HepG2 (cell line): Measurements from ENCODE around the gene PHF23. TPM values are rescaled to one million over a fixed set of nuclear protein-coding genes. Genes with fewer than 3 reads are reported as not detected.

Experiments used
- HNRNPK ChIP-seq: fragments of 200-400 bp; formaldehyde crosslinking; IDR thresholded peaks from 2 replicates; pipeline ENCODE4 v1.6.1; 2018; ENCODE audit warnings: low read length, low read depth, moderate library complexity, mild to moderate bottlenecking; ENCODE audit not compliant: poor library complexity, severe bottlenecking
- MIXL1 ChIP-seq: IDR thresholded peaks from 2 replicates; pipeline ENCODE4 v1.6.1; 2016
- NCOR1 ChIP-seq: fragments of 200-600 bp; sonication (generic); IDR thresholded peaks from 2 replicates; pipeline ENCODE4 v1.7.0; 2017; ENCODE audit warnings: antibody characterized with exemption, low read length, borderline replicate concordance
- PCBP1 ChIP-seq: fragments of 200-400 bp; formaldehyde crosslinking; IDR thresholded peaks from 2 replicates; pipeline ENCODE4 v1.6.1; 2017; ENCODE audit warnings: mild to moderate bottlenecking, low read depth, low read length, borderline replicate concordance
- THAP7 ChIP-seq: sonication (generic); formaldehyde crosslinking; IDR thresholded peaks from 2 replicates; pipeline ENCODE4 v1.8.1; 2023; ENCODE audit warnings: mild to moderate bottlenecking, missing genetic modification reagents
- TOPORS ChIP-seq: sonication (generic); formaldehyde crosslinking; IDR thresholded peaks from 2 replicates; pipeline ENCODE4 v1.8.0; 2023; ENCODE audit warnings: mild to moderate bottlenecking, missing genetic modification reagents
- YEATS4 ChIP-seq: sonication (generic); formaldehyde crosslinking; IDR thresholded peaks from 2 replicates; pipeline ENCODE4 v1.4.0; 2020; ENCODE audit warnings: missing genetic modification reagents, borderline replicate concordance
- ZBTB1 ChIP-seq: sonication (generic); formaldehyde crosslinking; IDR thresholded peaks from 2 replicates; pipeline ENCODE4 v1.4.0; 2020; ENCODE audit warnings: missing genetic modification reagents, borderline replicate concordance
- ZBTB40 ChIP-seq, 2 experiments: fragments of 450-650 bp in 1 of 2; sonication (generic) in 1 of 2; formaldehyde crosslinking in 1 of 2; IDR thresholded peaks; 2 replicates each; pipeline versions ENCODE4 v1.6.1 to v1.8.0; 2016 to 2022; ENCODE audit warnings: antibody characterized with exemption in 1 of 2, mild to moderate bottlenecking in 1 of 2, missing genetic modification reagents in 1 of 2
- ZNF740 ChIP-seq: sonication (generic); formaldehyde crosslinking; IDR thresholded peaks from 2 replicates; pipeline ENCODE4 v1.4.0; 2020; ENCODE audit warnings: missing genetic modification reagents
- ZNF775 ChIP-seq: sonication (generic); formaldehyde crosslinking; IDR thresholded peaks from 2 replicates; pipeline ENCODE4 v1.4.0; 2020; ENCODE audit warnings: missing genetic modification reagents, mild to moderate bottlenecking, moderate library complexity, borderline replicate concordance
- ZNF781 ChIP-seq: sonication (generic); formaldehyde crosslinking; IDR thresholded peaks from 2 replicates; pipeline ENCODE4 v1.5.1; 2020; ENCODE audit warnings: borderline replicate concordance, mild to moderate bottlenecking, missing genetic modification reagents; ENCODE audit errors: not compliant biosample characterization
- ZNF788 ChIP-seq: sonication (generic); formaldehyde crosslinking; IDR thresholded peaks from 2 replicates; pipeline ENCODE4 v1.5.0; 2020; ENCODE audit warnings: mild to moderate bottlenecking, missing genetic modification reagents, borderline replicate concordance
- polyA plus RNA-seq, 8 experiments: library from polyadenylated mRNA; depleted of rRNA in 3 of 8; stranded (reverse) in 7 of 8; unstranded in 1 of 8; fragments of >200 nt; fragmentation: Illumina TruSeq in 4 of 8; extraction: Trizol in 4 of 8; gene quantifications; 2 replicates each; pipeline versions ENCODE4 v1.2.1 to v1.2.3, GENCODE V29; 2011 to 2016; ENCODE audit warnings: low read depth in 4 of 8, missing spikeins in 1 of 8, mixed read lengths in 1 of 8; ENCODE audit not compliant: insufficient read depth in 1 of 8
- total RNA-seq, 5 experiments: library from RNA; depleted of rRNA; stranded (reverse); fragments of >200 nt; fragmentation: Illumina TruSeq; extraction: Trizol; gene quantifications; 2 replicates each; pipeline ENCODE4 v1.2.3, GENCODE V29; 2016; ENCODE audit warnings: low read depth in 1 of 5
- TF ChIP-seq, protein P1 (sequence below): sonication (generic); formaldehyde crosslinking; IDR thresholded peaks from 2 replicates; pipeline ENCODE4 v1.4.0; 2020; ENCODE audit warnings: low read depth, missing genetic modification reagents

PHF23 gene
- total and polyA plus RNA-seq, 2 of the 13 experiments (the other 11 are each of a cell fraction or from before 2014, with no cell fraction given) = 27.6 to 33.2 TPM

GRCh38 chr17:7280519-7281073 is 41.3 kb upstream of the PHF23 start (continued):
- TF ChIP-seq, protein P1, sequence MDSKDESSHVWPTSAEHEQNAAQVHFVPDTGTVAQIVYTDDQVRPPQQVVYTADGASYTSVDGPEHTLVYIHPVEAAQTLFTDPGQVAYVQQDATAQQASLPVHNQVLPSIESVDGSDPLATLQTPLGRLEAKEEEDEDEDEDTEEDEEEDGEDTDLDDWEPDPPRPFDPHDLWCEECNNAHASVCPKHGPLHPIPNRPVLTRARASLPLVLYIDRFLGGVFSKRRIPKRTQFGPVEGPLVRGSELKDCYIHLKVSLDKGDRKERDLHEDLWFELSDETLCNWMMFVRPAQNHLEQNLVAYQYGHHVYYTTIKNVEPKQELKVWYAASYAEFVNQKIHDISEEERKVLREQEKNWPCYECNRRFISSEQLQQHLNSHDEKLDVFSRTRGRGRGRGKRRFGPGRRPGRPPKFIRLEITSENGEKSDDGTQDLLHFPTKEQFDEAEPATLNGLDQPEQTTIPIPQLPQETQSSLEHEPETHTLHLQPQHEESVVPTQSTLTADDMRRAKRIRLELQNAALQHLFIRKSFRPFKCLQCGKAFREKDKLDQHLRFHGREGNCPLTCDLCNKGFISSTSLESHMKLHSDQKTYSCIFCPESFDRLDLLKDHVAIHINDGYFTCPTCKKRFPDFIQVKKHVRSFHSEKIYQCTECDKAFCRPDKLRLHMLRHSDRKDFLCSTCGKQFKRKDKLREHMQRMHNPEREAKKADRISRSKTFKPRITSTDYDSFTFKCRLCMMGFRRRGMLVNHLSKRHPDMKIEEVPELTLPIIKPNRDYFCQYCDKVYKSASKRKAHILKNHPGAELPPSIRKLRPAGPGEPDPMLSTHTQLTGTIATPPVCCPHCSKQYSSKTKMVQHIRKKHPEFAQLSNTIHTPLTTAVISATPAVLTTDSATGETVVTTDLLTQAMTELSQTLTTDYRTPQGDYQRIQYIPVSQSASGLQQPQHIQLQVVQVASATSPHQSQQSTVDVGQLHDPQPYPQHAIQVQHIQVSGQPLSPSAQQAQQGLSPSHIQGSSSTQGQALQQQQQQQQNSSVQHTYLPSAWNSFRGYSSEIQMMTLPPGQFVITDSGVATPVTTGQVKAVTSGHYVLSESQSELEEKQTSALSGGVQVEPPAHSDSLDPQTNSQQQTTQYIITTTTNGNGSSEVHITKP (CRISPR knock-in tag) = no peak; the same call in 1 of the 2 replicates
- TF ChIP-seq ZBTB40 (IDR thresholded peaks at IDR 0.05) (no peak), ZBTB40 (CRISPR knock-in tag; IDR thresholded peaks at IDR 0.05) (no peak), ZNF781 (CRISPR knock-in tag) (no peak), TOPORS (CRISPR knock-in tag) (no peak), HNRNPK (no peak), THAP7 (CRISPR knock-in tag) (no peak), MIXL1 (CRISPR knock-in tag) (no peak; the same call in 1 of the 2 replicates), ZBTB1 (CRISPR knock-in tag) (no peak), ZNF775 (CRISPR knock-in tag) (no peak), ZNF740 (no peak), ZNF788 (CRISPR knock-in tag) (no peak; the same call in 1 of the 2 replicates), NCOR1 (no peak), PCBP1 (no peak), YEATS4 (CRISPR knock-in tag) (no peak; the same call in 1 of the 2 replicates)
